ENCODE data around the gene SEMA6B. TPM values are rescaled to one million over a fixed set of nuclear protein-coding genes. Genes with fewer than 3 reads are reported as not detected.

The SEMA6B gene
- total RNA-seq, 3 donors from 2014 or later, result 2.3 to 8.8 (median 3.2) TPM

DNA sequence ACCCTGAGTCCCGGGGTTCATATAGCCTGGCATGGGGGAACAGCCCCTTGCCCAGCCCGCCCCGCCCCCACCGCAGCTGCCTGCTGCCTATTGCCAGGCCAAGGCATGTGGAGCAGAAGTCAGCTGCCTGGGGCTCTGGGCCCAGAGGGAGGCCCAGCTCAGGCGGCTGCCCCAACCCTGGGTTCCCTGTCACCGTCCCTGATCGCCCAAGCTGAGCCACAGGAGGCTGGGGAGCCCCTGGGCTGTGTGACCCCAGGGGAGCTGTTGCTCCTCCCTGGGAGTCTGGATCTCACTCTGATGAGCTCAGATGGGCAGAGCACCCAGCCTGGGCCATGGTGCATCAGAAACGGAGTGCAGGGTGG lies 42.6 kb downstream of the SEMA6B start:
- peak overlapping the region in 1 of 2 donors; percentile 88 for H3K27ac ChIP-seq
- TF ChIP-seq POLR2AphosphoS5 (IDR thresholded peaks at IDR 0.05) (no peak), POLR2A (IDR thresholded peaks at IDR 0.05) (no peak)
- TF ChIP-seq, protein P1, sequence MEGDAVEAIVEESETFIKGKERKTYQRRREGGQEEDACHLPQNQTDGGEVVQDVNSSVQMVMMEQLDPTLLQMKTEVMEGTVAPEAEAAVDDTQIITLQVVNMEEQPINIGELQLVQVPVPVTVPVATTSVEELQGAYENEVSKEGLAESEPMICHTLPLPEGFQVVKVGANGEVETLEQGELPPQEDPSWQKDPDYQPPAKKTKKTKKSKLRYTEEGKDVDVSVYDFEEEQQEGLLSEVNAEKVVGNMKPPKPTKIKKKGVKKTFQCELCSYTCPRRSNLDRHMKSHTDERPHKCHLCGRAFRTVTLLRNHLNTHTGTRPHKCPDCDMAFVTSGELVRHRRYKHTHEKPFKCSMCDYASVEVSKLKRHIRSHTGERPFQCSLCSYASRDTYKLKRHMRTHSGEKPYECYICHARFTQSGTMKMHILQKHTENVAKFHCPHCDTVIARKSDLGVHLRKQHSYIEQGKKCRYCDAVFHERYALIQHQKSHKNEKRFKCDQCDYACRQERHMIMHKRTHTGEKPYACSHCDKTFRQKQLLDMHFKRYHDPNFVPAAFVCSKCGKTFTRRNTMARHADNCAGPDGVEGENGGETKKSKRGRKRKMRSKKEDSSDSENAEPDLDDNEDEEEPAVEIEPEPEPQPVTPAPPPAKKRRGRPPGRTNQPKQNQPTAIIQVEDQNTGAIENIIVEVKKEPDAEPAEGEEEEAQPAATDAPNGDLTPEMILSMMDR (IDR thresholded peaks at IDR 0.05), result no peak

DNA sequence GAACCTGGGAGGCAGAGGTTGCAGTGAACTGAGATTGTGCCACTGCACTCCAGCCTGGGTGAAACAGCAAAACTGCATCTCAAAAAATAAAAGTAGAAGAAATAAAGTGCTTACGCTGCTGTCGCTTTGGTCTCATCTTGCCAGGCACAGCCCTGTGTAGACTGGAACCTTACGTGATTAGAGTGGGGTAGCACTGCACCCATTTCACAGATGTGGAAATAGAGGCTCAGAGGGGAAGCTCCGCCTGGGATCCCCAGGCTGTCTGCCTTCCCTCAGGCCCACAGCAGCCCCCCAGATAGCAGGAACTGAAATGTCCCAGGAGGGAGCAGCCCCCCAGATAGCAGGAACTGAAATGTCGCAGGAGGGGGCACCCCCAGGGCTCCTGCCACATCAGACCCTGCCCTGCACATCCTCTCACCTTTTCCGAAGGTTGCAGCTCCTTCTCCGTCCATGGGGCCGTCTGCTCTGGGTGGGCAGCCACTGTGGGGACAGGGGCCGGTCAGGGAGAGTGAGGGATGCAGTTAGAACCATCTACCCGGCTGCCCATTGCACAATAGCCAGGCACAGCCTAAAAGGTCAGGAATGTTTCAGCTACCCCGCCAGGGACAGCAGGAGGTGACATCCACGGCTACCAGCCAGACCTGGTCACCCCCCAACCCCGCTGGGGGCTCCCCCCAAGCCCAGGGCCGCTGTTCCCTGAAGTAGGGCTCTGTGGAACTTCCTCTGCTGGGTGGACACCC lies 43.1 kb downstream of the SEMA6B start:
- no peaks in the 10 kb centered on the region for H3K27me3 ChIP-seq
- no peaks in the 10 kb centered on the region for H3K9me3 ChIP-seq
- peak overlapping the region in 1 of 2 donors; percentile 88 for H3K27ac ChIP-seq
- TF ChIP-seq POLR2A (IDR thresholded peaks at IDR 0.05), result no peak
- TF ChIP-seq, protein P1 (IDR thresholded peaks at IDR 0.05), result no peak
- no peak for TF ChIP-seq POLR2AphosphoS5 (IDR thresholded peaks at IDR 0.05)
- peaks cover 7 to 10% of the 10 kb centered on the region in 2 donors for H3K4me1 ChIP-seq
- no peaks in the 10 kb centered on the region for H3K36me3 ChIP-seq
- peak overlapping the region in 1 of 3 donors; percentile 28 for H3K4me3 ChIP-seq
- DNase-seq (ENCODE audit: low spot score in 2 of 2), result no peak
- intact Hi-C loops (cut with DNase I; ENCODE audit: low total_unique reads), result no loop called here

More for the DNA sequence above, 42.6 kb downstream of the SEMA6B start:
- intact Hi-C loops (cut with DNase I; ENCODE audit: low total_unique reads), result no loop called here
- H3K36me3 ChIP-seq, result no peaks in the 10 kb centered on the region
- no peak for DNase-seq (ENCODE audit: low spot score in 2 of 2)
- no peaks in the 10 kb centered on the region for H3K27me3 ChIP-seq
- H3K9me3 ChIP-seq, result no peaks in the 10 kb centered on the region
- H3K4me3 ChIP-seq, result peak overlapping the region in 1 of 3 donors; percentile 28
- peaks cover 7 to 10% of the 10 kb centered on the region in 2 donors for H3K4me1 ChIP-seq

DNA sequence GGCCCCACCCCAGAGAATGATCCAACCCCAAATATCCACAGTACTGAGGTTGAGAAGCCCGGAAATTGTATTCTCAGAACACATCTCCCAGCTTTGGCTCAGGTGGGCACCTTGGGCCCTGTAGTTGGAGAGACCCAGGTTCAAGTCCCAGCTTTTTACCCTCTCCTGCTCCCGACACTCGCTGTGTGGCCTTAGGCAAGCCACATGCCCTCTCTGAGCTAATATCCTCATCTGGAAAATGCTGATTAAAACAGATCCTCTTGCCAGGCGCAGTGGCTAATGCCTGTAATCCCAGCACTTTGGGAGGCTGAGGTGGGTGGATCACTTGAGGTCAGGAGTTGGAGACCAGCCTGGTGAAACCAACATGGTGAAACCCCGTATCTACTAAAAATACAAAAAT lies 43.8 kb downstream of the SEMA6B start:
- Histone ChIP-seq H3K27me3 (no peaks in the 10 kb centered on the region), H3K27ac (no peak overlapping the region), H3K4me1 (peaks cover 7 to 10% of the 10 kb centered on the region in 2 donors), H3K9me3 (no peaks in the 10 kb centered on the region), H3K4me3 (no peak overlapping the region), H3K36me3 (no peaks in the 10 kb centered on the region)
- DNase-seq (ENCODE audit: low spot score in 2 of 2), result no peak
- intact Hi-C loops (cut with DNase I; ENCODE audit: low total_unique reads), result no loop called here
- TF ChIP-seq, protein P1 (IDR thresholded peaks at IDR 0.05), result no peak
- TF ChIP-seq POLR2A (IDR thresholded peaks at IDR 0.05) (no peak), POLR2AphosphoS5 (IDR thresholded peaks at IDR 0.05) (no peak)

- DNase-seq (ENCODE audit: low spot score in 2 of 2), result no peak
- no peaks in the 10 kb centered on the region for H3K27me3 ChIP-seq
- no peaks in the 10 kb centered on the region for H3K4me1 ChIP-seq
- no peak overlapping the region for H3K27ac ChIP-seq
- intact Hi-C loops (cut with DNase I; ENCODE audit: low total_unique reads), result no loop called here
- H3K9me3 ChIP-seq, result no peaks in the 10 kb centered on the region
- no peak overlapping the region for H3K4me3 ChIP-seq
- TF ChIP-seq POLR2A (IDR thresholded peaks at IDR 0.05) (no peak), POLR2AphosphoS5 (IDR thresholded peaks at IDR 0.05) (no peak)
- TF ChIP-seq, protein P1 (IDR thresholded peaks at IDR 0.05), result no peak
- H3K36me3 ChIP-seq, result no peaks in the 10 kb centered on the region
Observed at GRCh38 chr19:4513248-4513647, 46.2 kb downstream of the SEMA6B start.

- H3K36me3 ChIP-seq, result no peaks in the 10 kb centered on the region
- no peak for DNase-seq (ENCODE audit: low spot score in 2 of 2)
- no peaks in the 10 kb centered on the region for H3K9me3 ChIP-seq
- no peak overlapping the region for H3K4me3 ChIP-seq
- H3K27ac ChIP-seq, result no peak overlapping the region
- intact Hi-C loops (cut with DNase I; ENCODE audit: low total_unique reads), result no loop called here
- no peak for TF ChIP-seq POLR2A (IDR thresholded peaks at IDR 0.05)
- H3K4me1 ChIP-seq, result no peaks in the 10 kb centered on the region
- H3K27me3 ChIP-seq, result no peaks in the 10 kb centered on the region
Observed at GRCh38 chr19:4512070-4512469, 47.4 kb downstream of the SEMA6B start.

Data from breast epithelium (tissue), 4 donors.